Activated CD4-positive, alpha-beta T cell treated with anti-CD3 and anti-CD28 coated beads for 24 hours (primary cell): ENCODE data around the gene LGALS9.
"Not testable (repeated sequence)": the region's sequence is repeated elsewhere in the genome, so short reads cannot be mapped to it uniquely, and the experiment has no call there.

Experiments
- DNase-seq, 2 donors: peaks; one replicate each; pipeline ENCODE4 v3.0.0-alpha.2; 2020; ENCODE audit warnings: low read depth in 2 of 2

LGALS9 gene

GRCh38 chr17:27686322-27686721 is 55.3 kb downstream of the LGALS9 start:
- not testable (repeated sequence) for DNase-seq

- no peak for DNase-seq
Observed at GRCh38 chr17:27690882-27691281, 59.9 kb downstream of the LGALS9 start.

DNA sequence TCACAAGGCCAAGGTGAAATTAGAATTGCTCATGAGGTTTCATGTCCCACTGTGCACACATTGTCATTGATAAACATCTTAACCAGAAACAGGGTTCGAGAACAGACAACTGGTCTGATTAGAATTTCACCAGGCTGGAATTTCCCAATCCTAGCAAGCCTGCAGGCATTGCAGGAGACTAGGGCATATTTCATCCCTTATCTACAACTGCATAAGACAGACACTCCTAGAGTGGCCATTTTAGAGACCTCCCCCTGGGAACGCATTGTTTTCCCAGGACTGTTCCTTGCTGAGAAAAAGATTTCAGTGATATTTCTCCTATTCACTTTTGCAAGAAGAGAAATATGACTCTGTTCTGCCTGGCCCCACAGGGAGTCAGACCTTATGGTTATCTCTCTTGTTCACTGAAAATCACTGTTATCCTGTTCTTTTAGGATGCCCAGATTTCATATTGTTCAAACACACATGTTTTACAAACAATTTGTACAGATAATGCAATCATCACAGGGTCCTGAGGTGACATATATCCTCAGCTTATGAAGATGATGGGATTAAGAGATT is 64.3 kb downstream of the LGALS9 start:
- DNase-seq, result not testable (repeated sequence)
